Suprapubic skin (tissue), 4 donors: Measurements from ENCODE around the gene JOSD2. TPM values are rescaled to one million over a fixed set of nuclear protein-coding genes. Genes with fewer than 3 reads are reported as not detected.
A peak's percentile ranks its signal among the peaks of the same experiment; 100 is the strongest.

Source experiments
- DNase-seq, 2 donors: peaks; one replicate each; pipeline ENCODE4 v3.0.0-alpha.2; 2019; ENCODE audit warnings: low spot score in 2 of 2
- H3K27ac ChIP-seq: fragments of 200-600 bp; sonication (generic); one replicate; pipeline ENCODE4 v1.5.1; 2019
- H3K27me3 ChIP-seq: fragments of 200-600 bp; sonication (generic); one replicate; pipeline ENCODE4 v1.5.1; 2019
- H3K36me3 ChIP-seq: fragments of 200-600 bp; sonication (generic); one replicate; pipeline ENCODE4 v1.5.1; 2019
- H3K4me1 ChIP-seq: fragments of 200-600 bp; sonication (generic); one replicate; pipeline ENCODE4 v1.5.1; 2019
- H3K4me3 ChIP-seq: fragments of 200-600 bp; sonication (generic); one replicate; pipeline ENCODE4 v1.5.1; 2019; ENCODE audit warnings: mild to moderate bottlenecking
- H3K9me3 ChIP-seq: fragments of 200-600 bp; sonication (generic); one replicate; pipeline ENCODE4 v1.5.1; 2019
- EP300 ChIP-seq: sonication (generic); formaldehyde crosslinking; IDR thresholded peaks from one replicate; pipeline ENCODE4 v1.6.1; 2017; ENCODE audit warnings: antibody characterized with exemption
- POLR2A ChIP-seq, 2 donors: fragments of 450-650 bp; IDR thresholded peaks; one replicate each; pipeline ENCODE4 v1.6.1; 2017; ENCODE audit warnings: antibody characterized with exemption in 2 of 2, mild to moderate bottlenecking in 2 of 2, moderate library complexity in 2 of 2
- POLR2AphosphoS5 ChIP-seq, 3 donors: sonication (generic); formaldehyde crosslinking; IDR thresholded peaks; one replicate each; pipeline ENCODE4 v1.6.1; 2017; ENCODE audit warnings: antibody characterized with exemption in 3 of 3
- WGBS: methylation state at CpG from one replicate; pipeline ENCODE4 v1.1.5; 2018; 5-methylcytosine and 5-hydroxymethylcytosine counted together
- total RNA-seq, 4 donors: library from RNA; depleted of rRNA; stranded (reverse); fragments of >200 nt; gene quantifications; one replicate each; pipeline ENCODE4 v1.1.0, GENCODE V29; 2016
- TF ChIP-seq, protein P1 (sequence below), 2 donors: fragments of 200-600 bp in 1 of 2; fragments of 450-650 bp in 1 of 2; sonication (generic) in 1 of 2; IDR thresholded peaks; one replicate each; pipeline ENCODE4 v1.5.1; 2016 to 2019; ENCODE audit warnings: antibody characterized with exemption in 2 of 2, mild to moderate bottlenecking in 1 of 2, moderate library complexity in 1 of 2

JOSD2 gene
- total RNA-seq, 4 donors from 2014 or later: 9.3 to 31.7 (median 28.7) TPM

DNA sequence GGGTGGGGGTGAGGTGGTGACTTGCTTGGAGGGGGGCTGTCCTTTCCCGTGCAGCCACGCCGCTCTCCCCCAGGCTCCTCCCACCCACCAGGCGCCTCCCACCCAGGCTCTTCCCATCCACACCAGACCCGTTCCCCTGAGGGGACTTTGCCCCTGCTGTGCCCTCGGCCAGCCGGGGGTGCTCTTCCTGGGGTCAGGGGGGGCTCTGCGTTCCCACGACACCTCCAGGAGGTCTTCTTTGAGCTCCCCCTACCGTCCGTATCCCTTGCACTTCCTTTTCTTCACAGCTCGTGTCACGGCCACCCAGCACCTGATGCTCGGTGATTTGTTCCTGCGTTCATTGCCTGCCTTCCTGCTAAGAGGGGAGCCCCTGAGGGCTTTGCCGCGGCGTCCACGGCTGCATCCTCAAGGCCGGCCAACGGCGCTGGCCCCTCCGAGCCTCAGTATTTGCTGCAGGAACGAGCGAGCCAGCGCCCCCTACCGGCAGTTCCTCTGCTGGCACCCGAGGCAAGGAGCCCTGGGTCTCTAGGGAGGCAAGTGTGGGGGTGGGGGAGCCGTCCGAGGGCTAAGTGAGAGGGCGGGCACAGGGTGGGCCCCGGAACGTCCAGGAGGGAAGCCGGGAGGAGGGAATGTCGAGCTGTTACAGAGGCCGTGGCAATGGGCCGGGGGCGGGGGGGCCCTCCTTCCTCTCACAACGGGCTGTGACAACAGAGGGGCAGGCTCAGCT lies 45.5 kb upstream of the JOSD2 start:
- Histone ChIP-seq H3K27ac (no peak overlapping the region), H3K27me3 (peaks cover 81% of the 10 kb centered on the region), H3K4me3 (peak overlapping the region; percentile 32), H3K4me1 (peaks cover 14% of the 10 kb centered on the region), H3K36me3 (no peaks in the 10 kb centered on the region), H3K9me3 (no peaks in the 10 kb centered on the region)
- 4% methylated on average over 16 of the region's 39 CpGs for WGBS
- peak in 1 of 2 donors; percentile 75 for DNase-seq
- TF ChIP-seq, protein P1, sequence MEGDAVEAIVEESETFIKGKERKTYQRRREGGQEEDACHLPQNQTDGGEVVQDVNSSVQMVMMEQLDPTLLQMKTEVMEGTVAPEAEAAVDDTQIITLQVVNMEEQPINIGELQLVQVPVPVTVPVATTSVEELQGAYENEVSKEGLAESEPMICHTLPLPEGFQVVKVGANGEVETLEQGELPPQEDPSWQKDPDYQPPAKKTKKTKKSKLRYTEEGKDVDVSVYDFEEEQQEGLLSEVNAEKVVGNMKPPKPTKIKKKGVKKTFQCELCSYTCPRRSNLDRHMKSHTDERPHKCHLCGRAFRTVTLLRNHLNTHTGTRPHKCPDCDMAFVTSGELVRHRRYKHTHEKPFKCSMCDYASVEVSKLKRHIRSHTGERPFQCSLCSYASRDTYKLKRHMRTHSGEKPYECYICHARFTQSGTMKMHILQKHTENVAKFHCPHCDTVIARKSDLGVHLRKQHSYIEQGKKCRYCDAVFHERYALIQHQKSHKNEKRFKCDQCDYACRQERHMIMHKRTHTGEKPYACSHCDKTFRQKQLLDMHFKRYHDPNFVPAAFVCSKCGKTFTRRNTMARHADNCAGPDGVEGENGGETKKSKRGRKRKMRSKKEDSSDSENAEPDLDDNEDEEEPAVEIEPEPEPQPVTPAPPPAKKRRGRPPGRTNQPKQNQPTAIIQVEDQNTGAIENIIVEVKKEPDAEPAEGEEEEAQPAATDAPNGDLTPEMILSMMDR (IDR thresholded peaks at IDR 0.05): peak in 1 of 2 donors; percentile 88
- no peak for TF ChIP-seq POLR2A (IDR thresholded peaks at IDR 0.05)

DNA sequence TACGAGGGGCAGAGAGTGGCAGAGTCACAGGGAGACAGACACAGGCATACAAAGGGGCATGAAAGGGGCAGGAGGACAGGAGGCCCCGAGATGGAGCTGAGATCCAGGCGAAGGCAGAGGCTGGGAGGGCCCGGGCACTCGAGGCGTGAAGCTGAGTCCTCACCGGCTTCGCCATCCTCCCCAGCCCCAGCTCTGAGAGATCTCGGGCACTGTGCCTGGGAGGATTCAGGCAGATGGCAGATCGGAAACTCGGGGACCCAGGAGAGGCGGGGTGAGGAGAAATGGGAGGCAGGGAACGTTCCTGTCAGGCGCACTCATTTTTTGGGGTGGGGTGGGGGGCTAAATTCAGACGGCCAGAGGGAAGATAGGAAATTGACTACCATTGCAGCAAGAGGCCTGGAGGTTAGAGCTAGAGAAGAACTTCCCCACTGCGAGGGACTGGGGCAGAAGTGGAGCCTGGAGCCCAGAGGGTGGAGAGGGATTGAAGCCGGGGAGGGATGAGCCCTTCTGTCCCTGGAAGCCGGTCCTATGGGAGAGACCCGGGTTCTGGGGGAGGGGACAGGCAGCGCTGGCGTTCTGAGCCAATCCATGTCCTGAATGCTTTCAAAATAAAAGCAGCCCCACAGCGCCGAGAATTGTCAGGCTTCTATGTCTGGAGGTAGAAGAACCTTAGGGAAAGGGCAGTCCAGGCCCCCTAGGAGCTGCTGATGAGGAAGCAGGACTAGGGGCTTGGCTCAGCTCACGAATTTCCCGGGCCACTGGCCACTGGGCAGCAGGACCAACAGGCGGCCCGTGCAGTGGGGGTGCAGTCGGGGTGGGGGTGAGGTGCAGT lies 44.7 kb upstream of the JOSD2 start:
- Histone ChIP-seq H3K27me3 (peaks cover 88% of the 10 kb centered on the region), H3K4me3 (peak overlapping the region; percentile 32), H3K27ac (no peak overlapping the region), H3K36me3 (no peaks in the 10 kb centered on the region), H3K9me3 (no peaks in the 10 kb centered on the region), H3K4me1 (peaks cover 14% of the 10 kb centered on the region)
- WGBS: 23% methylated on average over 26 of the region's 28 CpGs
- TF ChIP-seq EP300 (no peak), POLR2AphosphoS5 (IDR thresholded peaks at IDR 0.05) (no peak), POLR2A (IDR thresholded peaks at IDR 0.05) (no peak)
- TF ChIP-seq, protein P1 (IDR thresholded peaks at IDR 0.05): no peak
- DNase-seq: no peak

DNA sequence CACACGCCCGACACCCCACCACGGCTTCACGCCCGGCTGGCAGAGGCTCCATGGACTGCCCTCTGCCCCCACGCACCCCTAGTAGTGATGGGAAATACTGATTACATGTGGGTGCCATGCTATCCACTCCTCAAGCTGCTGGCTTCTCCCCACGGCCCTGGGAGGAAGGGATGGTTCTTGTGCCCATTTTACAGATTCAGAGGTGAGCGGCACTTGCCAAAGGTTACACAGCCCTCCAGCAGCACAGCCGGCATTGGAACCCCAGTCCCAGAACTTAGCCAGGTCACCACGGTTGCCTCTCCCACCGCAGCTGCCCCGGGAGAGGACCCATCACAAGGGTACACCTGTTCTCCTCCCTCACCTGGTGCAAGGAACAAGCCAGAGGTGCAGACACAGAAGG lies 44.0 kb upstream of the JOSD2 start:
- Histone ChIP-seq H3K36me3 (no peaks in the 10 kb centered on the region), H3K4me3 (no peak overlapping the region), H3K27me3 (peaks cover 90% of the 10 kb centered on the region), H3K4me1 (peaks cover 14% of the 10 kb centered on the region), H3K9me3 (no peaks in the 10 kb centered on the region), H3K27ac (no peak overlapping the region)
- no peak for DNase-seq
- 90% methylated on average over 2 of the region's 12 CpGs for WGBS
- TF ChIP-seq EP300 (no peak), POLR2A (IDR thresholded peaks at IDR 0.05) (no peak), POLR2AphosphoS5 (IDR thresholded peaks at IDR 0.05) (no peak)
- TF ChIP-seq, protein P1 (IDR thresholded peaks at IDR 0.05): no peak

DNA sequence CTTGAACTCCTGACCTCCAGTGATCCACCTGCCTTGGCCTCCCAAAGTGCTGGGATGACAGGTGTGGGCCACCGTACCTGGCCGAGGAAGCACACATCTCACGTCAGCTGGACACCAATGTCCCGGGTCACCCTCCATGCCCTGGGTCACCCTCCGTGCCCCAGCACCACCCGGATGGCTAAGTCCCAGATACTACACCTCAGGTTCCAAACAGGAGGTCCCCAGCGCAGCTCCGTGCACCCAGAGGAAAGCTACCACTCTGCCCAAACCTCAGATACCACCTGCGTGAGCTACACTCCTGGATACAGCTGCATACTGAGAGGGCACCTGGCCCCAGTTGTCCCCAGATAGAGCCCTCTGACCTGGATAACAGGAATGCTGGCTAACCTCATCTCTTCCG lies 43.2 kb upstream of the JOSD2 start:
- H3K27ac ChIP-seq: no peak overlapping the region
- H3K4me1 ChIP-seq: peaks cover 14% of the 10 kb centered on the region
- DNase-seq: no peak
- 100% methylated on average over 8 of the region's 10 CpGs for WGBS
- H3K36me3 ChIP-seq: no peaks in the 10 kb centered on the region
- no peak overlapping the region for H3K4me3 ChIP-seq
- no peaks in the 10 kb centered on the region for H3K9me3 ChIP-seq
- H3K27me3 ChIP-seq: peaks cover 90% of the 10 kb centered on the region
- TF ChIP-seq, protein P1 (IDR thresholded peaks at IDR 0.05): no peak
- TF ChIP-seq EP300: no peak
- no peak for TF ChIP-seq POLR2A (IDR thresholded peaks at IDR 0.05)
- TF ChIP-seq POLR2AphosphoS5 (IDR thresholded peaks at IDR 0.05): no peak

DNA sequence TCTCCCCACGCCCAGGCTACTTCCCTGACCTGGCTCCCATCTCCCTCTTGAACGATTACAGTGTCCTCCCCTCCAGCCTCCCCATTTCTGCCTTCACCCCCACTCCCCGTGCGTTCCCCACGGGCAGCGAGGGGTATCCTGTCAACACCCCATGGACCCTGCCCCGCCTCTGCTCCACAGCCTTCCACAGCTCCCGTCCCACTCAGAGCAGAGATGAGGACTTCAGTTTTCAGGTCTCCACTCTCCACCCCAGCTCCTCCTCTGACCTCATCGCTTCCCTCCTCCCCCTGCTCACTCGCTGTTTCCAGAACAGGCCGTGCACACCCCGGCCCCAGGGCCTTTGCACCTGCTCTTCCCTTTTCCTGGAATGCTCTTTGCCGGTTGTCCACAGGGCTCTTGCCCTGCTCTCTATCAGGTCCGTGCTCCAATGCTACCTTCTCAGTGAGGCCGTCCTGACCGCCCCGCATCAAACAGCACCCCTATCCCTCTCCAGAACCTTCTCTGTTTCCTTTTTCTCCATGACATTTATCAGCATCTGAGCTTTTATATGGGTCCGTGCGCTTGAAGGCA lies 42.2 kb upstream of the JOSD2 start:
- H3K27ac ChIP-seq: no peak overlapping the region
- WGBS: 75% methylated on average over 19 of the region's 19 CpGs
- H3K4me3 ChIP-seq: no peak overlapping the region
- peaks cover 94% of the 10 kb centered on the region for H3K27me3 ChIP-seq
- no peak for TF ChIP-seq EP300
- TF ChIP-seq POLR2AphosphoS5 (IDR thresholded peaks at IDR 0.05): no peak
- TF ChIP-seq, protein P1 (IDR thresholded peaks at IDR 0.05): no peak
- TF ChIP-seq POLR2A (IDR thresholded peaks at IDR 0.05): no peak
- DNase-seq: no peak
- no peaks in the 10 kb centered on the region for H3K9me3 ChIP-seq
- peaks cover 14% of the 10 kb centered on the region for H3K4me1 ChIP-seq
- H3K36me3 ChIP-seq: no peaks in the 10 kb centered on the region
